ENCODE results near the gene MFSD12. TPM values are rescaled to one million over a fixed set of nuclear protein-coding genes. Genes with fewer than 3 reads are reported as not detected.

The MFSD12 gene
- total and polyA plus RNA-seq, 2 donors (not counting 3 experiments of a cell fraction or from before 2014, with no cell fraction given) = 51.7 to 78.9 TPM

DNA sequence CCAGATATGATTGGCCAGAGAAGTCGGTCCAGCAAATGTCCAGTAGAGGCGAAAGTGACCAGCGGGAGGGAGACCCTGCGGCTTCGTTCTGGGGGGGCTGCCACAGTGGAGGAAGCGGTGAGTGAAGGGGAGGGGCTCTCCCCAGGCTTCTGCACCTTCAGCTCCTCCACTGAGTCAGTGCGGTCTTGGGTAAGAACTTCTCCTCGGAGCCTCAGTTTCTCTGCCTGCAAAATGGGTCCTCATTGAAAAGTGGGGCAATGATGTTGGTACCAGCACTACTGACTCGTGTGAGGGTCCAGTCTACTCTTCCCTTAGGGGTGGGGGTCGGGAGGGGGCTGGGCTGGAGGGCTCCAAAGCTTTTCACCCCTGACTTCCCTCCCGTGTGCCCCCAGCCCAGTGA, 32.1 kb upstream of the MFSD12 start:
- H3K9me1 ChIP-seq (replicated peaks; ENCODE audit: control insufficient read depth, extremely low read depth, insufficient read depth, low read length) = no peaks in the 10 kb centered on the region
- H4K20me1 ChIP-seq (replicated peaks; ENCODE audit: control insufficient read depth, extremely low read depth, insufficient read depth, low read length) = no peaks in the 10 kb centered on the region
- no peak overlapping the region for H3K4me2 ChIP-seq (ENCODE audit: insufficient read depth, low read length)
- no peak for FAIRE-seq
- dilution Hi-C loops (cut with MboI; ENCODE audit: extremely low pct_ligation_motif_present, low sequenced_read_pairs) (no loop called here), intact Hi-C loops (cut with micrococcal nuclease) (no loop called here)
- H3K79me2 ChIP-seq (ENCODE audit: control insufficient read depth, insufficient read depth, low read length) = no peaks in the 10 kb centered on the region
- H3K36me3 ChIP-seq (ENCODE audit: control insufficient read depth in 2 of 2, extremely low read depth in 1 of 2, insufficient read depth in 2 of 2, low read length in 2 of 2) = no peaks in the 10 kb centered on the region
- peaks cover 0 to 2% of the 10 kb centered on the region in 2 experiments for H3K27me3 ChIP-seq (ENCODE audit: control insufficient read depth in 2 of 2, insufficient read depth in 2 of 2, low read length in 2 of 2)
- no peak overlapping the region for H3K4me3 ChIP-seq (replicated peaks in 1 of 3; ENCODE audit: insufficient read depth in 1 of 3, low read depth in 1 of 3, low read length in 3 of 3)
- ChIA-PET POLR2A (no interaction called here), CTCF (no interaction called here)
- peaks cover 5% of the 10 kb centered on the region for H3K4me1 ChIP-seq (ENCODE audit: control insufficient read depth, extremely low read depth, insufficient read depth, low read length)
- TF ChIP-seq POLR2AphosphoS5 (IDR thresholded peaks at IDR 0.05; ENCODE audit: insufficient read depth, low read depth, low read length) (no peak), GATA2 (IDR thresholded peaks at IDR 0.05; ENCODE audit: insufficient read depth, insufficient read length, low read depth, low read length) (no peak), EZH2 (IDR thresholded peaks at IDR 0.05; ENCODE audit: borderline replicate concordance, low read depth, low read length, severe bottlenecking) (no peak), POLR2A (IDR thresholded peaks at IDR 0.05; ENCODE audit: low read depth, low read length) (no peak), MYC (IDR thresholded peaks at IDR 0.05; ENCODE audit: low read depth, low read length) (no peak), MAX (IDR thresholded peaks at IDR 0.05; ENCODE audit: insufficient read depth, insufficient read length) (no peak), JUN (IDR thresholded peaks at IDR 0.05; ENCODE audit: borderline replicate concordance, insufficient read depth, insufficient read length, low read depth) (no peak), FOS (IDR thresholded peaks at IDR 0.05; ENCODE audit: borderline replicate concordance, insufficient read depth, low read length) (no peak)
- TF ChIP-seq, protein P1, sequence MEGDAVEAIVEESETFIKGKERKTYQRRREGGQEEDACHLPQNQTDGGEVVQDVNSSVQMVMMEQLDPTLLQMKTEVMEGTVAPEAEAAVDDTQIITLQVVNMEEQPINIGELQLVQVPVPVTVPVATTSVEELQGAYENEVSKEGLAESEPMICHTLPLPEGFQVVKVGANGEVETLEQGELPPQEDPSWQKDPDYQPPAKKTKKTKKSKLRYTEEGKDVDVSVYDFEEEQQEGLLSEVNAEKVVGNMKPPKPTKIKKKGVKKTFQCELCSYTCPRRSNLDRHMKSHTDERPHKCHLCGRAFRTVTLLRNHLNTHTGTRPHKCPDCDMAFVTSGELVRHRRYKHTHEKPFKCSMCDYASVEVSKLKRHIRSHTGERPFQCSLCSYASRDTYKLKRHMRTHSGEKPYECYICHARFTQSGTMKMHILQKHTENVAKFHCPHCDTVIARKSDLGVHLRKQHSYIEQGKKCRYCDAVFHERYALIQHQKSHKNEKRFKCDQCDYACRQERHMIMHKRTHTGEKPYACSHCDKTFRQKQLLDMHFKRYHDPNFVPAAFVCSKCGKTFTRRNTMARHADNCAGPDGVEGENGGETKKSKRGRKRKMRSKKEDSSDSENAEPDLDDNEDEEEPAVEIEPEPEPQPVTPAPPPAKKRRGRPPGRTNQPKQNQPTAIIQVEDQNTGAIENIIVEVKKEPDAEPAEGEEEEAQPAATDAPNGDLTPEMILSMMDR (IDR thresholded peaks at IDR 0.05; ENCODE audit: extremely low read depth in 1 of 2, insufficient read depth in 1 of 2, low read depth in 1 of 2, low read length in 2 of 2) = no peak
- DNase-seq (ENCODE audit: low read depth, low spot score) = no peak
- no peak overlapping the region for H3K27ac ChIP-seq (ENCODE audit: insufficient read depth, low read depth, low read length)
- H2AFZ ChIP-seq (ENCODE audit: low read depth, low read length) = no peak overlapping the region
- H3K9me3 ChIP-seq (replicated peaks; ENCODE audit: control insufficient read depth, insufficient read depth, low read length) = no peaks in the 10 kb centered on the region
- BruUV-seq (replicated peaks) = no TSS peak
- H3K9ac ChIP-seq (replicated peaks; ENCODE audit: extremely low read depth, insufficient read depth, low read length) = no peak overlapping the region

Data from endothelial cell of umbilical vein (primary cell).